ENCODE measurements around the gene HYAL3. TPM values are rescaled to one million over a fixed set of nuclear protein-coding genes. Genes with fewer than 3 reads are reported as not detected.

The HYAL3 gene
- total and polyA plus RNA-seq, 7 donors: 0.60 to 8.3 (median 3.3) TPM

GRCh38 chr3:50299929-50300680 is 900 bp upstream of the HYAL3 start:
- Histone ChIP-seq H3K4me3 (peak overlapping the region; percentile 38 to 69 (median 63)), H3K36me3 (no peaks in the 10 kb centered on the region), H3K27ac (peak overlapping the region; percentile 88 to 89 (median 88)), H3K4me1 (peaks cover 4 to 45% (median 40%) of the 10 kb centered on the region in 4 donors), H3K27me3 (no peaks in the 10 kb centered on the region), H3K9me3 (no peaks in the 10 kb centered on the region)
- TF ChIP-seq POLR2A (IDR thresholded peaks at IDR 0.05) (peak in 1 of 2 donors; percentile 24), POLR2AphosphoS5 (IDR thresholded peaks at IDR 0.05) (peak in 1 of 4 donors; percentile 6), EP300 (IDR thresholded peaks at IDR 0.05) (no peak)
- TF ChIP-seq, protein P1, sequence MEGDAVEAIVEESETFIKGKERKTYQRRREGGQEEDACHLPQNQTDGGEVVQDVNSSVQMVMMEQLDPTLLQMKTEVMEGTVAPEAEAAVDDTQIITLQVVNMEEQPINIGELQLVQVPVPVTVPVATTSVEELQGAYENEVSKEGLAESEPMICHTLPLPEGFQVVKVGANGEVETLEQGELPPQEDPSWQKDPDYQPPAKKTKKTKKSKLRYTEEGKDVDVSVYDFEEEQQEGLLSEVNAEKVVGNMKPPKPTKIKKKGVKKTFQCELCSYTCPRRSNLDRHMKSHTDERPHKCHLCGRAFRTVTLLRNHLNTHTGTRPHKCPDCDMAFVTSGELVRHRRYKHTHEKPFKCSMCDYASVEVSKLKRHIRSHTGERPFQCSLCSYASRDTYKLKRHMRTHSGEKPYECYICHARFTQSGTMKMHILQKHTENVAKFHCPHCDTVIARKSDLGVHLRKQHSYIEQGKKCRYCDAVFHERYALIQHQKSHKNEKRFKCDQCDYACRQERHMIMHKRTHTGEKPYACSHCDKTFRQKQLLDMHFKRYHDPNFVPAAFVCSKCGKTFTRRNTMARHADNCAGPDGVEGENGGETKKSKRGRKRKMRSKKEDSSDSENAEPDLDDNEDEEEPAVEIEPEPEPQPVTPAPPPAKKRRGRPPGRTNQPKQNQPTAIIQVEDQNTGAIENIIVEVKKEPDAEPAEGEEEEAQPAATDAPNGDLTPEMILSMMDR (IDR thresholded peaks at IDR 0.05): no peak
- 55 to 56% methylated on average over 12 of the region's 12 CpGs for WGBS, 2 donors
- intact Hi-C loops (cut with DNase I): loop anchor here (2.0 kb wide), 1 partner anchor 21 kb away; no protein-coding TSS in a partner anchor
- peak; percentile 75 for DNase-seq

GRCh38 chr3:50299638-50299928 is 378 bp upstream of the HYAL3 start:
- H3K27me3 ChIP-seq: no peaks in the 10 kb centered on the region
- TF ChIP-seq POLR2A (IDR thresholded peaks at IDR 0.05) (no peak), POLR2AphosphoS5 (IDR thresholded peaks at IDR 0.05) (peak in 1 of 4 donors; percentile 3), EP300 (IDR thresholded peaks at IDR 0.05) (peak in 1 of 4 donors; percentile 12)
- TF ChIP-seq, protein P1 (IDR thresholded peaks at IDR 0.05): no peak
- no peaks in the 10 kb centered on the region for H3K9me3 ChIP-seq
- WGBS, 2 donors: 1 to 3% methylated on average over 12 of the region's 12 CpGs
- H3K4me1 ChIP-seq: peaks cover 4 to 45% (median 40%) of the 10 kb centered on the region in 4 donors
- H3K27ac ChIP-seq: peak overlapping the region; percentile 88 to 89 (median 88)
- no peaks in the 10 kb centered on the region for H3K36me3 ChIP-seq
- peak overlapping the region; percentile 38 to 69 (median 63) for H3K4me3 ChIP-seq
- no peak for DNase-seq
- intact Hi-C loops (cut with DNase I): loop anchor here (2.0 kb wide), 1 partner anchor 21 kb away; no protein-coding TSS in a partner anchor

GRCh38 chr3:50297896-50298725 is 1.1 kb downstream of the HYAL3 start:
- no peaks in the 10 kb centered on the region for H3K36me3 ChIP-seq
- peak overlapping the region; percentile 60 to 69 (median 63) for H3K4me3 ChIP-seq
- H3K9me3 ChIP-seq: no peaks in the 10 kb centered on the region
- H3K27me3 ChIP-seq: no peaks in the 10 kb centered on the region
- peak overlapping the region; percentile 88 to 89 (median 88) for H3K27ac ChIP-seq
- TF ChIP-seq EP300 (IDR thresholded peaks at IDR 0.05) (no peak), POLR2A (IDR thresholded peaks at IDR 0.05) (no peak), POLR2AphosphoS5 (IDR thresholded peaks at IDR 0.05) (no peak)
- TF ChIP-seq, protein P1 (IDR thresholded peaks at IDR 0.05): no peak
- peaks cover 4 to 43% (median 38%) of the 10 kb centered on the region in 4 donors for H3K4me1 ChIP-seq
- peak; percentile 71 for DNase-seq
- intact Hi-C loops (cut with DNase I): loop anchor here (2.0 kb wide), 1 partner anchor 23 kb away; no protein-coding TSS in a partner anchor
- 44 to 53% methylated on average over 9 of the region's 9 CpGs for WGBS, 2 donors

- Histone ChIP-seq H3K4me3 (no peak overlapping the region), H3K27me3 (no peaks in the 10 kb centered on the region), H3K36me3 (no peaks in the 10 kb centered on the region), H3K9me3 (no peaks in the 10 kb centered on the region), H3K4me1 (peaks cover 4 to 43% (median 37%) of the 10 kb centered on the region in 4 donors), H3K27ac (no peak overlapping the region)
- intact Hi-C loops (cut with DNase I): no loop called here
- DNase-seq: peak; percentile 79
- TF ChIP-seq EP300 (IDR thresholded peaks at IDR 0.05) (no peak), POLR2AphosphoS5 (IDR thresholded peaks at IDR 0.05) (no peak)
- WGBS, 2 donors: 89 to 95% methylated on average over 2 of the region's 2 CpGs
Observed at GRCh38 chr3:50297384-50297775, 1.8 kb downstream of the HYAL3 start.

All from sigmoid colon (tissue), 7 donors.